ENCODE data around the gene TAF11. TPM values are rescaled to one million over a fixed set of nuclear protein-coding genes. Genes with fewer than 3 reads are reported as not detected.
"Not testable (repeated sequence)": the region's sequence is repeated elsewhere in the genome, so short reads cannot be mapped to it uniquely, and the experiment has no call there.

TAF11 gene
- total and polyA plus RNA-seq, 8 donors = 8.7 to 30.0 (median 10.9) TPM

DNA sequence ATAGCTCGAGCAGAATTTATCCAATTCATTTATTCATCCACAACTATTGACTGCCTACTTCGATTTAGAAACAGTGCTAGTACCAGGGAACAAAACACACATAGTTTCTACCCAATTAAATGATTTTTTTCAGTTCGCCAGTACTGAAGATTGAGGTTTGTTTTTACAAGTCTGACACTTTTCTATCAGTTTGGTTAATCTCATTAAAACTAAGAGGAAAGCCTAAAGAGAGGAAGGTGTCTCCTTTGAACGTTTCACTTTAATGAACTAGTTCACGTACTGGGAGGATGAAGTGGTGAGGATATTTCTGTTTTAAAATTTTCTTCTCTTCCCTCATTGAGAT, 643 bp upstream of the TAF11 start:
- no peak for ATAC-seq
- intact Hi-C loops (cut with DNase I) = no loop called here
- TF ChIP-seq, protein P1, sequence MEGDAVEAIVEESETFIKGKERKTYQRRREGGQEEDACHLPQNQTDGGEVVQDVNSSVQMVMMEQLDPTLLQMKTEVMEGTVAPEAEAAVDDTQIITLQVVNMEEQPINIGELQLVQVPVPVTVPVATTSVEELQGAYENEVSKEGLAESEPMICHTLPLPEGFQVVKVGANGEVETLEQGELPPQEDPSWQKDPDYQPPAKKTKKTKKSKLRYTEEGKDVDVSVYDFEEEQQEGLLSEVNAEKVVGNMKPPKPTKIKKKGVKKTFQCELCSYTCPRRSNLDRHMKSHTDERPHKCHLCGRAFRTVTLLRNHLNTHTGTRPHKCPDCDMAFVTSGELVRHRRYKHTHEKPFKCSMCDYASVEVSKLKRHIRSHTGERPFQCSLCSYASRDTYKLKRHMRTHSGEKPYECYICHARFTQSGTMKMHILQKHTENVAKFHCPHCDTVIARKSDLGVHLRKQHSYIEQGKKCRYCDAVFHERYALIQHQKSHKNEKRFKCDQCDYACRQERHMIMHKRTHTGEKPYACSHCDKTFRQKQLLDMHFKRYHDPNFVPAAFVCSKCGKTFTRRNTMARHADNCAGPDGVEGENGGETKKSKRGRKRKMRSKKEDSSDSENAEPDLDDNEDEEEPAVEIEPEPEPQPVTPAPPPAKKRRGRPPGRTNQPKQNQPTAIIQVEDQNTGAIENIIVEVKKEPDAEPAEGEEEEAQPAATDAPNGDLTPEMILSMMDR (IDR thresholded peaks at IDR 0.05) = no peak

DNA sequence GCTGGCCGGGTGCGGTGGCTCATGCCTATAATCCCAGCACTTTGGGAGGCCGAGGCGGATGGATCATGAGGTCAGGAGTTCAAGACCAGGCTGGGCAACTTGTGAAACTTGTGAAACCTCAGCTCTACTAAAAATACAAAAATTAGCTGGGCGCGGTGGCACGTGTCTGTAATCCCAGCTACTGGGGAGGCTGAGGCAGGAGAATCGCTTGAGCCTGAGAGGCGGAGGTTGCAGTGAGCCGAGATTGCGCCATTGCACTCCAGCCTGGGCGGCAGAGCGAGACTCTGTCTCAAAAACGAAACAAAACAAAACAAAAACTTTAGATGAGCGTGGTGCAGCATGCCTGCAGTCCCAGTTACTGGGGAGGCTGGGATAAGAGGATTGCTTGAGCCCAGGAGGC, 2.0 kb downstream of the TAF11 start:
- H3K36me3 ChIP-seq; H3K27ac ChIP-seq; H3K27me3 ChIP-seq; H3K4me3 ChIP-seq; DNase-seq; H3K9me3 ChIP-seq; FAIRE-seq; intact Hi-C loops (cut with DNase I); ATAC-seq: not testable (repeated sequence)
- H3K4me1 ChIP-seq = peaks cover 3 to 15% (median 5%) of the 10 kb centered on the region in 3 donors
- 90% methylated on average over 15 of the region's 15 CpGs for WGBS, 2 donors

More for the DNA sequence above, 643 bp upstream of the TAF11 start:
- Histone ChIP-seq H3K27me3 (no peaks in the 10 kb centered on the region), H3K4me3 (peak overlapping the region; percentile 56 to 94 (median 72)), H3K27ac (peak overlapping the region; percentile 54 to 86 (median 80)), H3K4me1 (peaks cover 3 to 24% (median 5%) of the 10 kb centered on the region in 3 donors), H3K36me3 (no peaks in the 10 kb centered on the region), H3K9me3 (no peaks in the 10 kb centered on the region)
- DNase-seq = no peak
- 0 to 1% methylated on average over 5 of the region's 5 CpGs for WGBS, 2 donors
- FAIRE-seq = no peak

DNA sequence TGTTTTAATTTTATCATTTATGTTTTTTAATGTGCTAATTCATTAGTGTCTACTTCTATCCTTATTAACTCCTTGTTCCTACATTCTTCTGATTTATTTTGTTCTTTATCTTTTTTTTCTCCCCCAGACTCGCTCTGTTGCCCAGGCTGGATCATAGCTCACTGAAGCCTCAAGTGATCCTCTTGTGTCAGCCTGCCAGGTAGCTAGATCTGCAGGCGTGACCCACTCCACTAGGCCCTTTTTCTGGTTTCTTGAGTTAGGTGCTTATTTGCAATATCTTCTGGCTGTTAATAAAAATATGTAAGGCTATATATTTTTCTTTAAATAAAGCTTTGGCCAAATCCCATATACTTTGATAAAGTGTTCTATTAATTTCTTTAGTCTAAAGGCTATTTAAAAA, 2.8 kb downstream of the TAF11 start:
- TF ChIP-seq, protein P1 (IDR thresholded peaks at IDR 0.05) = no peak
- intact Hi-C loops (cut with DNase I) = no loop called here
- no peak overlapping the region for H3K4me3 ChIP-seq
- no peaks in the 10 kb centered on the region for H3K9me3 ChIP-seq
- H3K27me3 ChIP-seq = no peaks in the 10 kb centered on the region
- FAIRE-seq (no peak), DNase-seq (no peak), ATAC-seq (no peak)
- WGBS, 2 donors = 92 to 97% methylated on average over 2 of the region's 2 CpGs
- H3K27ac ChIP-seq = no peak overlapping the region
- H3K36me3 ChIP-seq = peaks cover 0 to 15% (median 0%) of the 10 kb centered on the region in 3 donors
- H3K4me1 ChIP-seq = peaks cover 3 to 8% (median 5%) of the 10 kb centered on the region in 3 donors

DNA sequence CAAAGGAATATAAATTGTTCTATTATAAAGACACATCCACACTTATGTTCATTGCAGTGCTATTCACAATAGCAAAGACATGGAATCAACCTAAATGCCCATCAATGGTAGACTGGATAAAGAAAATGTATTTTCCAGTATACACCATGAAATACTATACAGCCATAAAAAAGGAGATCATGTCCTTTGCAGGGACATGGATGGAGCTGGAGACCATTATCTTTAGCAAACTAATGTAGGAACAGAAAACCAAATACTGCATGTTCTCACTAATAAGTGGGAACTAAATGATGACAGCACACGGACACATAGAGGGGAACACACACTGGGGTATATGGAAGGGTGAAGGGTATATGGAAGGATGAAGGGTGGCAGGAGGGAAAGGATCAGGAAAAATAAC, 3.8 kb downstream of the TAF11 start:
- H3K9me3 ChIP-seq; H3K4me3 ChIP-seq; intact Hi-C loops (cut with DNase I); H3K4me1 ChIP-seq; H3K27me3 ChIP-seq; DNase-seq; ATAC-seq; FAIRE-seq; H3K27ac ChIP-seq: not testable (repeated sequence)
- peaks cover 0 to 24% (median under 1%) of the 10 kb centered on the region in 3 donors for H3K36me3 ChIP-seq
- 96 to 100% methylated on average over 1 of the region's 1 CpG for WGBS, 2 donors

DNA sequence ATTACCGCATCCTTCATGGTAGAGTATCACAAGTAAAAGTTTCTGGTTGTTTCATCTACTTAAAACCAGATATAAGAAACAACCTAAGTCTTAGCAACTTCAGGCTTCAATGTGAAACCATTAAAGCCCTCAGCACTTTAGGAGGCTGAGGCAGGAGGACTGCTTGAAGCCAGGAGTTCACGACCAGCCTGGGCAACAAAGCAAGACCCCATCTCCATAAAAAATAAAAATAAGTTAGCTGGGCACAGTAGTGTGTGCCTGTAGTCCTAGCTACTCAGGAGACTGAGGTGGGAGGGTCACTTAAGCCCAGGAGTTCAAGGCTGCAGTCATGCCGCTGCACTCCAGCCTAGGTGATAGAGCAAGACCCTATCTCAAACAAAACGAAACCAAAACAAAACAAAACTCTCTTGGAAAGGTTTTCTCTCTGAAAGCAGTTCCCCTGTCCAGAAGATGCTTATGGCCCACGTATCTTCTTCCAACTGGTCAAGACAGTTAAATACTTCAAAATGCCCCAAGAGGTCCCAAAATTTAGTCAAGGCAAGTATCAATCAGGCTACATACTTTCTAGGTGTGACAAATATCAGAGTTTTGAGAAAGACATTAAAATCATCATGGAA, 9.9 kb downstream of the TAF11 start:
- ATAC-seq = no peak
- intact Hi-C loops (cut with DNase I) = no loop called here

DNA sequence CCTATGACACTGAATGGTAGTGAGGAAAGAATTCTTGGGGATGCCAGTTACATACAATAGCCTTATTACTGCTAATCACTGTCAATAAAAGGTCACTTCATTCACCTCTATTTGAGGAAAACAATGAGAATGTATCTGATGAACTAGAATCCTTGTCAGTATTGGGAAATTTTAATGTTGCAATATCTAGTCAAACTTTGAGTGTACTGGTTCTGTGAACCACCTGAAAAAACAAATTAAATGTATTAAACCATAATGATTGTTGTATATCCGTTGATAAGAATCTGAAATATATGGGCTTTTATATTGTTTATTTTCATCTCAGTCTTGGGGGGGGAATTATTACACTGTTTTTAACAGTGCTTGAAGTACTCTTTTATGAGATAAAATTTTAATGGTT, 10.6 kb downstream of the TAF11 start:
- no peak overlapping the region for H3K4me3 ChIP-seq
- ATAC-seq (no peak), DNase-seq (no peak), FAIRE-seq (no peak)
- intact Hi-C loops (cut with DNase I) = no loop called here
- H3K9me3 ChIP-seq = no peaks in the 10 kb centered on the region
- H3K36me3 ChIP-seq = peaks cover 0 to 54% (median 13%) of the 10 kb centered on the region in 3 donors
- TF ChIP-seq, protein P1 (IDR thresholded peaks at IDR 0.05) = no peak
- no peaks in the 10 kb centered on the region for H3K27me3 ChIP-seq
- WGBS, 2 donors = 81 to 90% methylated on average over 1 of the region's 1 CpG
- H3K4me1 ChIP-seq = no peaks in the 10 kb centered on the region
- no peak overlapping the region for H3K27ac ChIP-seq

More for the DNA sequence above, 9.9 kb downstream of the TAF11 start:
- WGBS, 2 donors = 85 to 86% methylated on average over 5 of the region's 5 CpGs
- H3K4me1 ChIP-seq = no peaks in the 10 kb centered on the region
- H3K27ac ChIP-seq = no peak overlapping the region
- FAIRE-seq = no peak
- no peaks in the 10 kb centered on the region for H3K27me3 ChIP-seq
- H3K36me3 ChIP-seq = peaks cover 0 to 47% (median 7%) of the 10 kb centered on the region in 3 donors
- TF ChIP-seq, protein P1 (IDR thresholded peaks at IDR 0.05) = no peak
- DNase-seq = no peak
- H3K9me3 ChIP-seq = no peaks in the 10 kb centered on the region
- no peak overlapping the region for H3K4me3 ChIP-seq
